HG03103 (cell line): ENCODE data around the gene CASKIN2.
"Not testable (repeated sequence)": the region's sequence is repeated elsewhere in the genome, so short reads cannot be mapped to it uniquely, and the experiment has no call there.

Experiments
- ATAC-seq: cut with Tn5 transposase; IDR thresholded peaks from one replicate; pipeline ENCODE4 v1.9.1; 2021; ENCODE audit warnings: low read depth; ENCODE audit not compliant: unreplicated experiment

Gene CASKIN2

DNA sequence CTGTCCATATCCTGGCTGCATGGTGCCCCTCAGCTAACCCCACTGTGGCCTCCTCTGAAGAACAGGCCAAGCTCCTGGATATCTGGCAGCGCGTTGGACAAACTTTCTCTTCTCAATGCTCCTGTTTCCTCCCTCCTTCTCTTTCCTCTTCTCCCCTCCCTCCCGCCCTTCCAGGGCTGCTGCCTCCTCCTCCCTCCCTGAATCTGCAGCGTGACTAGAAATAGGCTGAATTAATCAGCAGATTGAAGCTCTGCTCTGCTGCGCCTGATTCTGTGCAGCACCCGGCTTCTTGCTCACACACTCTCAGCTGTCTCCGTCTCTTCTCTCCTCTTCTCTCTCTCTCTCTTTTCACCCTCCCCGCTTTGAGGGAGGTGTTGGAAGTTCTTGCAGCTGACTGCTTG, 39.1 kb downstream of the CASKIN2 start:
- no peak for ATAC-seq

DNA sequence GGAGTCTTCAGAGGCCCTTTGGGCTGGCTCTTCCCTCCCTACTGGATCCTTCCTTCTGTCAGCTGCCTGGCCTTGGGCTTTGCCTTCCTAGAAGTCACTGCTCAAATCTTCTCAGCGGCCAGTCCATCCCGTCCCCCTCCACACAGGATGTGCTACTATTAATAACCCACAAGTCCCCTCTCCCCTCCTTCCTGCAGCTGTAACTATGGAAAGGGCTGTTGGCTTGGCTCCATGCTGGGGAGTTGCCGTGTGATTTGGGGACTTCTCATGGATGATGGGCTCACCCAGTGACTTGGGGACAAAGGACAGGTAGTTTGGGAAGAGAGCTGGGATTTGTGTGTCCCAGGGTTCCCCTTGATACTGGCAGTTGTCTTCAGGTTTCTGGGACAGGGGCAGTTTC, 39.5 kb downstream of the CASKIN2 start:
- ATAC-seq, result no peak

DNA sequence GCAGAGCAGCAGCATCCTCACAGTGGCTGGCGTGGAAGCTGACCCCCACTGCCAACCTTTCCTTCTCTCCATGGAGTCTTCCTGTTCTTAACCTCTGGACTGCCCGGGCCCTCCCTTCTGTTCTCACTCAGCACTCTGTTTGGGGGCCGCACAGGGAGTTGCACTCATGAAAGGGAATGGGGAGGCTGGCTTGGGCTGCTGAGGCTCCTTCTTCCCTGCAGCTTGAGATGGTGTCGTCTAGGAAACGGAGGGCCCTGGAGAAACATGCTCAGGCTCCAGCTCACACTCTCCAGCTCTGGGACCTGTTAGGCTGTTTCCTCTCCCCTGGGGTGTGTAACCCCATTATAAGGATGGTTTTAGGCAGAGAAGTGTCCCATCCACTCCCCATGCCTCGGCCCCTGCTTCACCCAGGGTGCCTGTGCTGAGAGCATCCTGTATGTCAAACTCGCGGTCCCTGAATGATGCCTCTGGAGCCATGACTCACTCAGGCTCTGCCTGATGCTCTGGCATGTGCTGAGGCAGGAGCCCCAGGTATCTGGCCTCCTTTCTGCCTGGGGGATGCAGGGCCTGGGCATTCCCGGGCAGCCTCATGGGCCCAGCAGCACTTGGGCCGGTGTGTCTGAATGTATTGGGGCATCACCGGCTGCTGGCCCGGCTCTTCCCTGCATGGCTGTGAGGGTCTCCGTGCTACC, 40.0 kb downstream of the CASKIN2 start:
- no peak for ATAC-seq

DNA sequence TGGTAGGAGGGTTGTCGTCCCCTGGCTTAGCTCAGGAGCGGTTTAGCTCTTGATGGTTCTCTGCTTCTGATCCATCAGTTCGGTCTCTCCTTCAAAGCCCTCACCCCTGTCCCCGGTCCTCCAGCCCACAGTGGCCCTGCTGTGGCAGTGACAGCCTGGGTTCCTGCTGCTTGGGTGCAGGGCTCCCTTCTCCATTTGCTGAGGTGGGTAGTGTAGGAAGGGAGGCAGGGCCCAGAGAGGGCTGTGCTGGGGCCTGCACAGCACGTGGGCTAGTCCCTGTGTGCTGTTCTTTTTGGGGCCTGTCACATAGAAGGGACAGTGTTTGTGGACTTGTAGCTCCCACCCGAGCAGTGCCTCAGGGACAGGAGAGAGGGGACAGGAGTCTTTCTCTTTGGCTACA, 40.6 kb downstream of the CASKIN2 start:
- ATAC-seq, result no peak

DNA sequence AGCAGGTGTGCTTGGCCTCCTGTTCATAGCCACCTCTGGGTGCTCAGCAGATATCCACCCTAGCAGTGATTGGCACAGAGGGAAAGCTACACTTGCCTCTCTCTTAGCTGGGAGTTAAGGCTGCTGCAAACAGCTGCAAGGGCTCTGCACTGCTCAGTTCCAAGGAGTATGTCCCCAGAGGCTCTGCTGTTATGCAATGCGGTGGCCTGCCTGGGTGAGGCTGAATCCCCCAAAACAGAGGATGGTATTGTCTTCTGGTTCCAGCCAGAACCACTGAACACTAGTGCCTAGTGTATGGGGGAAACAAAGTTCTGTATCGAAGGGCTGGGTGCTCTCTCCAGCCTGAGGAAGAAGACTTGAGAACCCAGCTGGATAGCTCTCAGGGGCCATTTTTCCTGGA, 42.1 kb downstream of the CASKIN2 start:
- ATAC-seq, result no peak

DNA sequence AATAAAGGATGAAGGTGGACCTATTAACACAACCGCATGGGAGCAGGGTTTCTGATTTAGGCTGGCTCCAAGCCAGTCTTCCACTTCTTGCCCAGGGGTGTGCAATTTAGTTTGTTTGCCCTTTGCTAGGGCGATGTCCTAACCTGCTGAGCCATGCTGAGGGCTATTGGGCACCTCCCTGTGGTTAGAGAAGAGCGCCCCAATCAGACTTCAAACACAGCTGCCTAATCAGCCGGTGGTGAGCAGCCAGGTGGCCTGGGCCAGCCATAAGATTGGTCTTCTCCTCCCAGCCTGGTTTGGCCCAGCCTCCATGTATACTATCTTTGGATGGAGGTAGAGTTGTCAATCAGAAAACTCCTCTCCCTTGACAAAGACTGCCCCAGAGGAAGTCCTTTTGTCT, 43.2 kb downstream of the CASKIN2 start:
- ATAC-seq, result no peak

DNA sequence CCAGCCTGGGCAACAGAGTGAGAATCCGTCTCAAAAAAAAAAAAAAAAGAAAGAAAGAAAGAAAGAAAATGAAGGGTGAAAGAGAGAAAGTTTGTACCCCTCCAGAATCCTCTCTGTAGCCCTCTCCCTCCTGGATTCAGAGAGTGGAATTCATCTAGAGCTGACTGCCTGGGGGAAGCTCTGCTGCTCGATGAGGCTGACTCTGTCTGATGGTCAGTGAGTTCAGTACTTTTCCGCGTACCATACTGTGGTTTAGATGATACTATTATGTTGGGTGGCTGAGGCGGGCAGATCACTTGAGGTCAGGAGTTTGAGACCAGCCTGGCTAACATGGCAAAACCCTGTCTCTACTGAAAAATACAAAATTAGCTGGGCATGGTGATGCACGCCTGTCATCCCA, 44.1 kb downstream of the CASKIN2 start:
- no peak for ATAC-seq

DNA sequence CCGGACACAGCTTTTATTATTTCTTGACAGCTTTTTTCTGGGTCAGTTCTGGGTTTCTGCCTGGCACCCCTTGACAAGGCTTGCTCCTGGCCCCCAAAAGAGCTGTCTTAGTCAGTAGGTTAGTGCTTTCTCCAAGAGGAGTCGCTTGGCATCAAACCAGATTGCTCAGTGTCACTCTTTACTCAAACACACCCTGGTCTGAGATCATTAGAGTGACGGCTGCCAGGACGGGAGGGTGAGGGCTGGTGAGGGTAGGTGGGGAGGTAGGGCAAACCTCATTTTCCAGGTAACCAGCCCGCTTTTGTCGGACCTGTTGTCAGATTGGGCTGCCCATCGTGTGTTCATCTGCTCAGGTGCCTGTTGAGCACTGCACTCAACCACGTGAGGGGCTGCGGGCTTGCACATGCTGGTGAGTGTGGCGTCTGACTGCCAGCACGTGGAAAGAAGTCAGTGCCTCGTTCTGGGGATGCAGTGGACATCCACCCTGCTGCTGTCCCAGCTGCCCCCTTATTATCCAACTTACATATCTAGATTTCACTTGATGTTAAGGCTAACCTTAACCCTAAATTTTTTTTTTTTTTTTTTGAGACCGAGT, 46.5 kb downstream of the CASKIN2 start:
- no peak for ATAC-seq

DNA sequence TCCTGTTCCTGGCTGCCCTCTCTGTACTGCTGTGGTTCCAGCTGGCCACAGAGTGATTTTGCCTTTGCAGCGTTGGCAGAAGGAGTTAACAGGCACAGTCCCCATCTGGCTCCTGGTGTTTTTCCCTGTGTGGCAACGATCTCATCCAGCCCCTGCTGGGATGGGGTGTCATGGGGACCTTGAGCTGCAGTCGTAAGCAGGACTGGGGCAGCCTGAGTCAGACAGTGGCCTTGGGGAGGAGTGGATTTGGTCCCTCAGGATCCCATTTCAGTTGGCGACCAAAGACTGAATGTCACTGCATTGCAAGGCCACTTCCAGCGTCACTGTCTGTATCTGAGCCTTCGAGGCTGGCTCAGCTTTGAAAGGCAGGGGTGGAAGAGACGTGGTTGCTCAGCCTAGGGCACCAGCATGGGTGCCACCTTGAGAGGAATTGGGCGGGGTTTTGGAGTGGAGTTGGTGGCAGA, 47.0 kb downstream of the CASKIN2 start:
- no peak for ATAC-seq

DNA sequence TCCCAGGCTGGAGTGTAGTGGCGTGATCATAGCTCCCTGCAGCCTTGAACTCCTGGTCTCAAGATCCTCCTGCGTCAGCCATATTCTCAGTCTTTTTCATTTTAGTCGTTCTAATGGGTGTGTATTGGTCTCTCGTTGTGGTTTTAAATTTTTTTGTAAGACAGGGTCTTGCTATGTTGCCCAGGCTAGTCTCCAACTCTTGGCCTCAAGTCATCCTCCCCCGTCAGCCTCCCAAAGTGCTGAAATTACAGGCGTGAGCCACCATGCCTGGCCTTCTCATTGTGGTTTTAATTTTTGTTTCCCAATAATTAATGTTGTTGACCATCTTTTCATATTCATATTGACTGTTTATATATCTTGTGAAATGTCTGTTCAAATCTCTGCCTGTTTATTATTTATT, 50.3 kb downstream of the CASKIN2 start:
- ATAC-seq, result no peak

DNA sequence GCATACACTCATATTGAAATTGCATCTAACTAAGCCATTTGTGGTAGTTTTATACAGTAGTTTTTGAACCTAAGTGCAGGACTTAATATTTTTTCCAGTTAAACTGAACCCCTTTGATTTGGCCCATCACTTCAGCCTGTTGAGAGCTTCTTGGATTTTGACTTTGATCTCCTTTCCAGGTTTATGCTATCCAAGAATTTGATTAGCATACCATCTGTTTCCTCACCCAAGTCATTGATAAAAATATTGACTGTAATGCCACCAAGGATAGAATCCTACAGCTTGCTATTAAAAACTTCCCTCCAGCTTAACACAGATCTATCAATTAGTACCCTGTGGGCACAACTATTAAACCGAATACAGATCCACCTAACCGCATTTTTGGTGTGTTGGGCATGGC, 51.7 kb downstream of the CASKIN2 start:
- no peak for ATAC-seq

DNA sequence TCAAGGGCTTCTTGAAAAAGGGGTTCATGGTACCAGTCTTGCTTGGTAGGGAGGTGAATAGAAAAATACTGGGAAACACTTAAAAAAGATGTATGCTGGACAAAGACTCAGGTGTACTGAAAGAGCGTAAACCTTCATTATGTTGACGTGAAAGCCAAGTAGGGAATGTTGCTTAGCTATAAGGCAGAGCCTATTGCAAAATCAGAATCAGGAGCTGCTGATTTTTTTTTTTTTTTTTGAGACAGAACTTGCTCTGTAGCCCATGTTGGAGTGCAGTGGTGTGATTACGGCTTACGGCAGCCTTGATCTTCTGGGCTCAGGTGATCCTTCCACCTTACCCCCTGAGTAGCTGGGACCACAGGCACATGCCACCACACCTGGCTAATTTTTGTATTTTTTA, 55.0 kb downstream of the CASKIN2 start:
- no peak for ATAC-seq

DNA sequence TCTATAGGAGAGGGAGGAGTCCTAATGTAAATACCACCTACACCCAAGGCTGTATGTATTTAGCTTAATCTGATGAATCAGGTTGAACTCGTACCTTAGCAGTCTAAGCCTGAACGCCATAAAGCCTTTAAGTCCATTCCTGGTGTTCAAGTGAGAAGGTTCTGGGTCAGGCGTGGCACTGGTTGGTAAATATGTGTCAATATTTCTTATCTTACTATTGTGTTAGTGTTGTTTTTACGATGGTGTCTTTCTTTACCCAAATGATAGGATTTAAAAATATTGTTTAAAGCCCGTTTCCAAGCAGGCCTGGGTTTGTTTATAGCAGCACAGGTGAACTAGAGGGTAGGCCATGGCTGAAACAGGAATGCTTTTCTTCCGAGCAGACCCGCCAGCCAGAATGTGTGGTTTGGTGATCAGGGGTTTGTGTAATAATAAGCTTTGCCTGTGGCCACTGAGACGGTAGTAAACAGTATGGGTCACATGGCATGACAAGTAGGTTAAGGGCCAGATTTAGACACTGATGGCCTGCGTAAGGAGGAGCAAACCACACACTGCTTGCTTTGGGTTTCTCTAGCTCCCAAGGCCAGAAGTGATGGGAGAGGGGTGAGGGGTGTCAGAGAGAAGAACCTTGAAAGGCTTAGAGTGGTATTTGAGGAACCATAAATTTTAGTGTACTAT, 55.6 kb downstream of the CASKIN2 start:
- no peak for ATAC-seq

DNA sequence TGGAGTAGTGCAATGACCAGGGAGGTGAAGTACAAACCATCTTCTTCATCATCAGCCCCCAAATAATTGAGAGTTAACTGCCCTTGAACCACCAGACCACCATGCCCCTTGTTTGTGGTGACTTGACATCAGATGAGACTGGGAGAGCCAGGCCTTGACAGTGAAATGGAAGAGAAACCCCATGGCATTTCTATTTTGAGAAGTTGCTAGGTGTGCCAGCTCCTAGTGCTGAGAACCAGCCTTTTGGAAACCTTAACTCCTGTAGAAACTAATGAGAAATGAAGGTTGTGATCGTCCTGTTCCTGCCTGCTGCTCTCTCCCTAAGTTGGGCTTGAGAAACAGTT, 56.1 kb downstream of the CASKIN2 start:
- no peak for ATAC-seq

DNA sequence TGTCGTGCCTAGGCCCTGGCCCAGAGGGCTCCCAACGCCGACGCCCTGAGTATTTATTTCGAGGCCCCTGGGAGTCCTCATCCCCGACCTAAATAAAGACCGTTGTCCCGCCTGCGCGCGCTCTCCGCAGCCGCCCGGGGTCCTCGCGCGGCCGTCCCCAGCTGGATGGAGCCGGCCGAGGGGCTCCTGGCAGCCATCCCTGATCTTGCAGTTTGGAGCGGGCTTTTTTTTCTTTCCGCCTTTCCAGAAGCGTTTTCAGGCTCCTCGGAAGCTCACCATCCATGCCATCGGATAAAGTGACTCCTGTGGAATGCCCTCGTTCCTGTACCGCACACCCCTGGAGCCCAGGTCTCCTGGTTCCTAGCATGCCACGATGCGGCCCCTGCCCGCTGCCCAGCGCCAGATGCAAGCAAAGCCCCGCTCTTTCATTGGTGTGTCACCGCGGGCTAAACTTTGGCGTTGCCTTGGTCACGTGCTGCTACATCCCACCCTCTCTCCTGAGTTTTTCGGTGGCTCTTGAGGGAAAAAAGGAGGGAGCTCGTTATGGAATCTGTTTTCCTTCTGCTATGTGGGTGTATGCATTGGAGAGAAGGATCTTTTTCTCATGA, 58.2 kb downstream of the CASKIN2 start:
- ATAC-seq, result no peak

DNA sequence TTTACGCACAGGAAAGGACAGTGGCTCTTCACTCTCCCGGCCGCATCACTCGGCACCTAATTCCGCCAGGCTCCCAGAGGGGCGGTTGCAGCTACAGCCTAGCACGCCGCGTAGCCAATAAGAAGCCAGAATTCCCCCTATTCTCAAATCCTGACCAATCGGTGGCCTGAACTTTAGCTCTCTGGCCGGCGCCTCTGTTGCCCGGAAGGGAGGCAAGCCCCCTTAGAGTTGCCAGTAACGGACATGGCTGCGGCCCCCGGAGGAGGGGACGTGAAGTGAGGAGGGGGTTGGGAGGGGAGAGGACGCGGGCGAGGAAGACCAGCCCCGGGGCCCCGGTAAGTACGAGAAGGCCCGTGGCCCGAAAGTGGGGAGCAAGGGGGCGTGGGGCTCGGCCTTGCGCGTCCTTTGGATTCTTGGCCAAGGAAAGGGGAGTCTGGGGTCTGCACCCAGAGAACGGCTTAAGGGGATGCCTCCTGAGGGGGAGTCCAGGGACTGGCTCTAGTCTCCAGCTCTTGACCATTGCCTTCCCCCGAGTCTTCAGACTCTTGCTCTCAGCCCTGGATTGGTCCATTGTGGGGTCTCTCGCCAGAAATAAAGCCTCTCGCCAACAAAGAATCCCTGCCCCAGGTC, 58.8 kb downstream of the CASKIN2 start, which contains the start of gene TMEM94:
TSS of gene TMEM94 (plus strand) at position 219 of the 630 bp plus-strand sequence. CDS start 15,271 bp downstream, outside the sequence.
- peak; percentile 91 for ATAC-seq

DNA sequence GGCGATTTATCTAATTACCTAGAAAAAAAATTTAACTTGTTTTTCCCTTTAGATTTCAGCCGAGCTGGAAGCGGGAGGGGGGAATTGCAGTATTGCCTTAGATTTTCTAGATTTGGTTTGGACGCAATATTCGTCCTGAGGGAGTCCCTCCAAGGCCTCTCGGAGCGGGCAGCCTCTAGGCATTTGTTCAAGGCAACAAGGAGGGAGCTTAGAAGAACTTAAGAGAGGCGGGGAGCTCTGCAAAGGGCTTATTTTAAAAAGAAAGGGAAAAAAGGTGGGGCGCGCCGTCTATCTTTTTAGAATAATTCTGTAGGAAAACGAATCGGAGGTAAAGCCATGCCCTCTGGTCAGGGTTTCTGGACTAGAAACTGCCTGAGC, 59.3 kb downstream of the CASKIN2 start:
- peak; percentile 6 for ATAC-seq

DNA sequence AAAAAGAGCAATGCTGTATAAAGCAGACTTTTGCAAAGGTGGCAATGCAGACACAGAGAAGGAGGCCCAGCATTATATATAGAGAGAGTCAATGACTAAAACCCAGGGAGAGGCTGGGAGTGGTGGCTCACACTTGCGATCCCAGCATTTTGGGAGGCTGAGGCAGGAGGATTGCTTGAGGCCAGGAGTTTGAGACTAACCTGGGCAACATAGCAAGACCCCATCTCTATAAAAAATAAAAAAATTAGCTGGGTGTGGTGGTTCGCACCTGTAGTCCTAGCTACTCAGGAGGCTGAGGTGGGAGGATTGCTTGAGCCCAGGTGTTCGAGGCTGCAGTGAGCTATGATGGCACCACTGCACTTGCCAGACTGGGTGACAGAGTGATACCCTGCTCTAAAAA, 60.7 kb downstream of the CASKIN2 start:
- ATAC-seq, result not testable (repeated sequence)

DNA sequence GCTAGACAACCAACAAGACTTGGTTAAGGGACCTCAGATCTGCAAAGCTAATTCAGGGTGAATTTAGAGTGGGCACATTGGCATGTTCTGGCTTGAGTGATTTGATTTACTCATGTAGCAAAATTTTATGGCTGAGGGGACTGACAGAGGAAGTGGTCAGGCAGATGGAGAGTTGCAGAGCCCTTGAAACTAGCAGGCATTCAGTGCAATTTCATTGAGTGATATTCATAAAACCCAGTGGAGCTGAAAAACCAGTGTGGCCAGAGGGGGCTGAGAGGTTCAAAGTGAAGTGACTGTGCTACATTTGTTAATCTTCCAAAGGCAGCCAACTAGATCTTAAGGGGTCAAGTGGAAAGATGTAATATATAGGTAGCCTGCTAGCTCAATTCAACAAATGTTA, 61.1 kb downstream of the CASKIN2 start:
- ATAC-seq, result no peak

DNA sequence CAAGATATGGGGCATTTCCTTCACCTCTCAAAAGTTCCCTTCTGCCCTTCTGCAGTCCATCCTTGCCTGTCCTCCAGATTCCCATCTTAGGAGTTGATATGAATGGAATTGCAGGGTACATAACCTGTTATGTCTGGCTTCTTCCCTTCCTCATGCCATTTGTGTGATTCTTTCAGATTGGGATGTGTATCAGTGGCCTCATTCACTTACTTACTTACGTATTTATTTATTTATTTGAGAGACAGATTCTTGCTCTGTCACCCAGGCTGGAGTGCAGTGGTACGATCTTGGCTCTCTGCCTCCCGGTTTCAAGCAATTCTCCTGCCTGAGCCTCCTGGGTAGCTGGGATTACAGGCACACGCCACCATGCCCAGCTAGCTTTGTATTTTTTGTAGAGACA, 65.1 kb downstream of the CASKIN2 start:
- ATAC-seq, result no peak
